Stimulated activated CD4-positive, alpha-beta T cell treated with anti-CD3 and anti-CD28 coated beads, Interleukin-1b, Interleukin-23, amount 100 ng/mL, for 48 hours (primary cell): Measurements from ENCODE around the gene MBP.

Source experiments
- DNase-seq: peaks from one replicate; pipeline ENCODE4 v3.0.0-alpha.2; 2020

The MBP gene

GRCh38 chr18:77061281-77061945 is 71.2 kb downstream of the MBP start:
- no peak for DNase-seq

- DNase-seq, result no peak
Measured at GRCh38 chr18:77060151-77060550, 72.4 kb downstream of the MBP start.

GRCh38 chr18:77059294-77059916 is 73.2 kb downstream of the MBP start:
- DNase-seq, result peak; percentile 39

- no peak for DNase-seq
Measured at GRCh38 chr18:77058290-77058835, 74.2 kb downstream of the MBP start.

- DNase-seq, result no peak
Measured at GRCh38 chr18:77057006-77057395, 75.6 kb downstream of the MBP start.

GRCh38 chr18:77056344-77057005 is 76.1 kb downstream of the MBP start:
- DNase-seq, result no peak

GRCh38 chr18:77055429-77056300 is 76.9 kb downstream of the MBP start:
- DNase-seq, result no peak

GRCh38 chr18:77054606-77055428 is 77.8 kb downstream of the MBP start:
- DNase-seq, result peak; percentile 84

- peak; percentile 33 for DNase-seq
Measured at GRCh38 chr18:77054288-77054605, 78.3 kb downstream of the MBP start.

GRCh38 chr18:77053616-77054287 is 78.8 kb downstream of the MBP start:
- DNase-seq, result no peak

- DNase-seq, result no peak
Measured at GRCh38 chr18:77052983-77053309, 79.6 kb downstream of the MBP start.

- DNase-seq, result no peak
Measured at GRCh38 chr18:77052297-77052982, 80.1 kb downstream of the MBP start.

GRCh38 chr18:77051581-77052296 is 80.8 kb downstream of the MBP start:
- DNase-seq, result no peak

- no peak for DNase-seq
Measured at GRCh38 chr18:77049938-77050337, 82.6 kb downstream of the MBP start.

GRCh38 chr18:77047803-77048419 is 84.7 kb downstream of the MBP start:
- DNase-seq, result no peak

GRCh38 chr18:77046994-77047393 is 85.6 kb downstream of the MBP start:
- DNase-seq, result no peak

GRCh38 chr18:77046409-77046808 is 86.2 kb downstream of the MBP start:
- DNase-seq, result no peak

- DNase-seq, result no peak
Measured at GRCh38 chr18:77045677-77046076, 86.9 kb downstream of the MBP start.

- no peak for DNase-seq
Measured at GRCh38 chr18:77044866-77045664, 87.5 kb downstream of the MBP start.
